ENCODE data around the gene MOG.
A peak's percentile ranks its signal among the peaks of the same experiment; 100 is the strongest.
"Not testable (repeated sequence)": the region's sequence is repeated elsewhere in the genome, so short reads cannot be mapped to it uniquely, and the experiment has no call there.

MOG gene

DNA sequence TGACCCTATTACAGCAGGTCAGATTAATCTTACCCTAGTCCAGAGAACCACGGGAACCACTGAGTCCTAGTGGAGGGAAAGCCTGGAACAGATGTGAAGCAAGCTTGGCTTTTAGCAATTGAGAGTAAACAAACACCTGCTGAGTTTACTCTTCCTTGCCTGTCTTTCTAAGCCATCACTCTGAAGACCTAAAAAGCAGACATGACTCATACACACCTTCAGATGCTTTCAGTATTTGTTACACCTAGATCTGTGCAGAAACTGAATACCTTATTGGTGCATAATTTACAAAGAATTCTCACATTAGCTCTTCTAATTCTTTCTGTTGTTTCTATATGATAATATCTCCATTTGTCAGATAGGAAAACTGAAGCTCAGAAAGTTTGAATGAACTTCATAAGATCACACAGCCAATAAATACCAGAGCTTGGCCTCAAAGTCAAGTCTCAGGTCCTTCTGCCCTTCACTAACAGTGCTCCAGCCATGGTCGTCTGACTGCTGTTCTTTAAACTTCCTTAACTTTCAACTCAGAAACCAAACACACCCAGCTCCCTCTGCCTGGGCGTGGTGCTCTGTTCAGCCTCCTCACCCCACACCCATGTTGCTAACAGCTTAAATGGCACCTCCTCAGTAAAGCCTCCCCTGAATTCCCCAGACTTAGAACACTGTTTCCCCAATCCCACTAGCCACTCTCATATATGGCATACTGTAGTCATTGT is 15.3 kb upstream of the MOG start:
- no peak for DNase-seq

DNA sequence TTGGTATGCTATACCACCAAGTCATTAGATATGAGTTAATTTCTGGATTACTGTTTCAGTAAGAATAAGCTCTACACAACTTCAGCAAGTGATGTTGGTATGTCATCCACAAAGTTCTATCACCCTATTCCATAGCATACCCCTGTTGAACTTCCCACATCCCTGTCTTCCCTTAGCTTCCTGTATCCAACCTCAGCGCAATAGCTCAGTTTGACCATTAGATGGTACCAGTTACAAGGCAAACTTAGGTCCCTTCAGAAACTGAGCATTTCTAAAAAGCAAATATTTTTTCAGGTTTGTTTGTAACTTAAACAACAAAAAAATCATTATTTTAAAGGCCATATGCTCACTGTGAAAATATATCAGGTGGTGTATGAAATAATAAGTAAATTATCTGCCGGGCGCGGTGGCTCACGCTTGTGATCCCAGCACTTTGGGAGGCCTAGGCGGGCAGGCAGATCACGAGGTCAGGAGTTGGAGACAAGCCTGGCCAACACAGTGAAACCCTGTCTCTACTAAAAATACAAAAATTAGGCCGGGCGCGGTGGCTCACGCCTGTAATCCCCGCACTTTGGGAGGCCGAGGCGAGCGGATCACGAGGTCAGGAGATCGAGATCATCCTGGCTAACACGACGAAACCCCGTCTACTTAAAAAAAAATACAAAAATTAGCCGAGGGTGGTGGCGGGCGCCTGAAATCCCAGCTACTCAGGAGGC is 8.8 kb upstream of the MOG start:
- no peak for DNase-seq

DNA sequence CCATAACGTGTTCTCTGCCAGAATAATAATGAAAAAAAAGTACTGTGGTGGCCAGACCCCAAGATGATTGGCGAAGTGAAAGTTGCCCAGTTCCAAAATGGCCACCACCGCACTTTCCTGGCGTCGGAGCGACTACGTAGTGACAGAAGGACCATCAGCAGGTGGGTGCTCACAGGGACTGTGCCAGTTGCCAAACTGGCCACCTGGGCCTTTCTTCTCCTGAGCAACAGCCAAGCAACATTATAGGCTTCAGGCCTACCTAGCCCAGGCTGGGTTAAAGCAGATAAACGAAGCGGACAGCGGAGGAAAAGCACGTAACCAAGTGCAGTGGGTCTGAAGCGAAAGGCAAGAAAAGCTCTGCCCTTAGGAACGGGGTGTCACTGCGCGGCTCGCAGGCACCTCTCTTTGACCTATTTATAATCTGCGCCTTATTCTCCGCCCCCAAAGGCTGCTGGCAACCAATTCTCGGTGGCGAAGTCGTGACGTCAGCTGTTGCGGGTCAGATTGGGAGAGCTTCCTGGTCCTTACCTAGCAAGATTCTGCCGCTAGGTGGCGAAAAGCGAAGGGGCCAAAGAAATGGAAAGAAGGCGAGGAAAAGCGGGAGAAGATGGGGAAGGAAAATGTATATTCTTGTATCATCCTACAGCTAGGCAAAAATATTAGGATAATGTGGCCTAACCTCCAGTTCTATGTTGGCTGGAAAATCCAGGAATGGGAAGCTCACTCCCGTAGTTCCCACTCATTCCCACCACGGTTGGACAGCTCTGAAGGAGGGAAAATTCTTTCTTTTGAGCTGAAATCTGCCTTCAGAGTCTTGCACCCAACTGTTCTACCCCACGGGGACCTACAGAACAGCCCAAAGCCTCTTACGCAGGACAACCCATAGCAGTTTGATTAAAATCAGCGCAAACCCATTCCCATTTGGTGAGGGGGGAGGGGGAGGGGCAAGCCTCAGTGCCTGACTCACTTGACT is 6.9 kb upstream of the MOG start:
- peak; percentile 97 for DNase-seq

- DNase-seq = no peak
Observed at GRCh38 chr6:29651413-29652197, 5.3 kb upstream of the MOG start.

DNA sequence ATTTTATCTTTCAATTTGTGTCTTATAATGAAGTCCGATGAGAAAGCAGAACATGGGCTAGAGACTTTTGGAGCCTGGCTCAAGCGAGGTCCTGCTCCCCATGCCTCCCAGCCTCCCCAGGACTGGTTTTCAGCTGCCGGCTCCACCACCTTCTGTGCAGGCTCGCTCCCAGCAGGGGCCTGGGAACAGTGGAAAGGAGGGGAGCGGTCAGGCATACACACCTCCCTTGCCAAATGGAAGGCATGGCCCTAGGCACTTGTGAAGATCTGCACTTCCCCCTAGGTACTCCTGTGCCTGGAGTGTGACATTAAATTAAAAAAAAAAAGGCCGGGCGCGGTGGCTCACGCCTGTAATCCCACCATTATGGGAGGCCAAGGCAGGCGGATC is 4.7 kb upstream of the MOG start:
- DNase-seq = no peak

GRCh38 chr6:29653452-29654038 is 3.3 kb upstream of the MOG start:
- no peak for DNase-seq

DNA sequence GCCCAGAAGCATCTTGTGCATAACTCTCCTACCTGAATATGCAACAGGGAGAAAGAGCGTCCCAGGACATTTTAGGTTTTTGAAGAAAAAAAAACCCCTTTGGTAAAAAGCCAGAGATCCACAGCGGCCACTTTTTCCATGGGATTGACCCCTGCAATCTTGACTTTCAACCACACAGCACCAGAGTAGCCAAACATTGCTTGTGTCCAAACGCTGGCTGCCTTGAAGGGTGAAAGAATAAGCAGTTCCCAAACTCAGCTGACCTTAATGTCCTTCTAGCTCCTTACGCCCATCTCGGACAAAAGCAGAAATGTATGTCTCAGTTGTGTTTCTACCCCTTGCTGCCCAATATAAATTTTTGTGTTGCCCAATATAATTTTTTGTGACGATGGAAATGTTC is 1.2 kb upstream of the MOG start:
- DNase-seq = no peak

GRCh38 chr6:29656157-29656556 is 735 bp upstream of the MOG start:
- no peak for DNase-seq

GRCh38 chr6:29661071-29661470 is 4.2 kb downstream of the MOG start:
- no peak for DNase-seq

GRCh38 chr6:29661502-29662141 is 4.7 kb downstream of the MOG start:
- DNase-seq = peak; percentile 89

DNA sequence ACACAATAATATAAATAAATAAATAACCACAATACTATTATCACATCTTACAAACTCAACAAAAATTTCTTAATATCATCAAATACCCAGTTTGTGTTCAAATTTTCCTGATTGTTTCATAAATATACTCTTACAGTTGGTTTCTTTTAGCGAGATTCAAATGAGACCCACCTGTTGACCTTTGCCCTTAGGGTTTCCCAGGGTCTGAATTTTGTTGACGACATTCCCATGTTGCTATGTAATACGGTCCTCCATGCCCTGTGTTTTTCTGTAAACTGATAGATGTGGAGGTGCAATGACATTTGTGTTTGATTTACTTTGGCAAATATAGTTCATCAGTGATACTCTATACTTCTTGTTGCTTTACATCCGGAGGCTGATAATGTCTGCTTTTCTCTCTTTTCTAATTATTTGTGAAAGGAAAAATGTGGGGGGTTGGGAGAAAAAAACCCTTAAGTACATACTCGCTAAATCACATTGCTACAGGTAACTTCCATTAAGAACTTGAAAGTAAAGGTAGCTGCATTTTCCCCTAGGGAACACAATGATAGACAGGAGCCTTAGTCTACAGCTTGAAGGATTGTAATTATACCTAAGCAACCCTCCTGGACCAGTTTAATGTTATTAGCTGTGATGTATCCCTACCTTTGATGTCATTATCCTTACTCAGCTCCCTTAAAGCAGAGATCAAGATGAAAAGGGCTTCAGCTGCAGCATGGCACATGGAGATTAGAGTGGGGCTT is 6.6 kb downstream of the MOG start:
- no peak for DNase-seq

- peak; percentile 95 for DNase-seq
Observed at GRCh38 chr6:29665942-29666825, 9.3 kb downstream of the MOG start.

- no peak for DNase-seq
Observed at GRCh38 chr6:29666826-29667130, 9.9 kb downstream of the MOG start.

DNA sequence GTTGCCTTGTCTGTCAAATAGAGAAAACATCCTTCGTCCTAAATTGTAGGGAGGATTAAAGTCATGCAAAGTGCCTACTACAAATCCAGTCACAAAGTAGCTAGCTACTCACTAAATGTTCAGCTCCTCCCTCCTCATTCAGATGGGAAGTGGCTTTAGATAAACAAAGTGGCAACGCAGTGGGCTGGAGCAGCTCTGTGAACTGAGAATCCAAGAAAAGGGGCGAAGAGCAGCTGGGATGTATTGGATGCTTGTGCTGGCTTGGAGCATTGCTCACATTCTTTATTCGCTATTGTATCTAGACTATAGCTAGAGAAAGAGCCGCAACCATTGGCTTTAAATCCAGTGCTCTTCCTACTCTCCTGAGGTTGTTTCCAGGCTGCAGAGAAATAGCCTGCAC is 10.3 kb downstream of the MOG start:
- no peak for DNase-seq

- no peak for DNase-seq
Observed at GRCh38 chr6:29671026-29671425, 14.1 kb downstream of the MOG start.

GRCh38 chr6:29672116-29672515 is 15.2 kb downstream of the MOG start:
- not testable (repeated sequence) for DNase-seq

- DNase-seq = no peak
Observed at GRCh38 chr6:29673161-29673560, 16.3 kb downstream of the MOG start.

DNA sequence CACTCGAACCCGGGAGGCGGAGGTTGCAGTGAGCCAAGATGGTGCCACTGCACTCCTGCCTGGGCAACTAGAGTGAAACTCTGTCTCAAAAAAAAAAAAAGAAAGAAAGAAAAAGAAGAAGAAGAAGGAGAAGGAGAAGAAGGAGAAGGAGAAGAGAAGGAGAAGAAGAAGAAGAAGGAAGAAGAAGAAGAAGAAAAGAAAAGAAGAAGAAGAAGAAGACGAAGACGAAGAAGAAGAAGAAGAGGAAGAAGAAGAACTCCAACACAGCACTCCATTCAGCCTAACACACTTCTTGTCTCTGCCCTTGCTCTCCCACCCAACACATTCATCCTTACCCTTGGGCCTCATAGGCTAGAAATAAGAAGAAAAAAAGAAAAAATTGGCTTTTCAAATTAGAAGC is 17.1 kb downstream of the MOG start:
- no peak for DNase-seq

DNA sequence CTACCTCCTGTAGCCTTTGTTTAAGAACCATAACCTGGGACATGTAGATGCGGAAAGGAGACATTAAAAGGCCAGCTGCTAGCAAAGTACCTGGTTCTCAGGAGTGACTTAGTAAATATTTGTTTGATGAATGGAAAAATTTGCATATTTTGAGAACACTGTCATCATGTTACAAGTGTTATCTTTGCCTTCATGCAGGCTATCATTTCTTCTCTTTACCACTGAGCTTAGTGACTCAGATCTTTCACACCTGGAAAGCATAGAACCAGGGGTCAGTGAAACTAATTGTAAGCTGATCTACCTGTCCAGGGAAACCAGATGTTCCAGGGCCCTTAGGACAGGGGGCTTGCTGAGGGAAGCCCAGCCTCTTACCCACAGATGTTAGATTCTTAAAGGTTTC is 18.7 kb downstream of the MOG start:
- DNase-seq = no peak

DNA sequence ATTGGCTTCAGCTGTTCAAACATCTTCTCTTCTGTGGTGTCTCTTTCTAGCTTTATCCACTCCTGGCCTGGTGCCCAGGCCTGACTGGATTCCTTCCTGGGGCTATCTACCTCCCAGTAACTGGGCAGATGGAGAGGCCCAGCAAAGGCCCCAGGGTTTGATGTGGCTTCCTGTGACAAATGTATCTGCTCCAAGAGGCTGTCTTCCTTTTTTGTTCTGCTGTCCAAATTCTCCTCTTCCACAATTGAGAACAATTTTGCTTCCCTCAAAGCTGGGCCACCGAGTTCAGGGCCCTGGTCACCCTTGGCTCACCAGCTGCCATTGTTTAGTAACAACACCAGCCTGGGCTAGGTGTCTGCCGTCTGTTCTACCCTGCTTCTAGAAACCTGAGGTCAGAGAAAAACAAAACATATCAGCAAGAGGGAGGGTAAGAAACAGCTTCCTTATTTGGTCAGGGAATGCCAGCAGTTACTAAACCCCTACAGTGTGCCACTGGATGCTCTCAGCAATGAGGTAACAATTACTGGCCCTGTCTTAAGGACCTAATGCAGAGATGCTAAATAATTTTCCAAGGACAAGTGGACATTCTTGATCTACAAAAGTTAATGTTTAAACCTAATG is 20.2 kb downstream of the MOG start:
- peak; percentile 57 for DNase-seq

Data from islet precursor cell (in vitro differentiated cells).